Measurements from ENCODE around the gene TMED7.

DNA sequence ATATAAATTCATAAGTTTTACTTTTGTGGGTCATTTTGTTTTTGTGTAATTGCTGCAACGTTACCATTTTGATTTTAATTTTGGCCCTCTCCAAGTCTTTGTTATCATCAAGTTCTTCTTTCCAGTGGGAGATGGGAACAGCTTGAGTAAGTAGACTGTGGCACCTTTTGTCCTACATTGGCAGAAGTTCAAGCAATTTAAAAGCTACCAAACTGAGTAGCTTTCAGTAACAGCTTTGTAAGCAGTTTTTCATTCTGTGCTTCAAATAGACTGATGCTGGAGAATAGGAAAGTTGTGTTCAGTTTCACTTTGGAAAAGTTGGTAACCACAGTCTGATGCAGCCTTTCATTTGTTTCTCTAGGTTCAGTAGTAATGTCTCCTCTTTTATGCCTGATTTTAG lies 47.8 kb upstream of the TMED7 start:
- TF ChIP-seq EP300 (IDR thresholded peaks at IDR 0.05; ENCODE audit: borderline replicate concordance in 1 of 2, low read depth in 2 of 2, low read length in 2 of 2) (no peak), EZH2 (IDR thresholded peaks at IDR 0.05; ENCODE audit: low read depth, low read length, severe bottlenecking) (no peak), YY1 (IDR thresholded peaks at IDR 0.05; ENCODE audit: low read depth, low read length) (no peak), CBX5 (IDR thresholded peaks at IDR 0.05; ENCODE audit: low read depth, low read length) (no peak)
- TF ChIP-seq, protein P1, sequence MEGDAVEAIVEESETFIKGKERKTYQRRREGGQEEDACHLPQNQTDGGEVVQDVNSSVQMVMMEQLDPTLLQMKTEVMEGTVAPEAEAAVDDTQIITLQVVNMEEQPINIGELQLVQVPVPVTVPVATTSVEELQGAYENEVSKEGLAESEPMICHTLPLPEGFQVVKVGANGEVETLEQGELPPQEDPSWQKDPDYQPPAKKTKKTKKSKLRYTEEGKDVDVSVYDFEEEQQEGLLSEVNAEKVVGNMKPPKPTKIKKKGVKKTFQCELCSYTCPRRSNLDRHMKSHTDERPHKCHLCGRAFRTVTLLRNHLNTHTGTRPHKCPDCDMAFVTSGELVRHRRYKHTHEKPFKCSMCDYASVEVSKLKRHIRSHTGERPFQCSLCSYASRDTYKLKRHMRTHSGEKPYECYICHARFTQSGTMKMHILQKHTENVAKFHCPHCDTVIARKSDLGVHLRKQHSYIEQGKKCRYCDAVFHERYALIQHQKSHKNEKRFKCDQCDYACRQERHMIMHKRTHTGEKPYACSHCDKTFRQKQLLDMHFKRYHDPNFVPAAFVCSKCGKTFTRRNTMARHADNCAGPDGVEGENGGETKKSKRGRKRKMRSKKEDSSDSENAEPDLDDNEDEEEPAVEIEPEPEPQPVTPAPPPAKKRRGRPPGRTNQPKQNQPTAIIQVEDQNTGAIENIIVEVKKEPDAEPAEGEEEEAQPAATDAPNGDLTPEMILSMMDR (IDR thresholded peaks at IDR 0.05; ENCODE audit: control extremely low read depth in 1 of 3, insufficient read depth in 1 of 3, low read depth in 1 of 3, low read length in 3 of 3): no peak
